Fibroblast of skin of left quadriceps (primary cell): Measurements from ENCODE around the gene TMEM80.
"Not testable (repeated sequence)": the region's sequence is repeated elsewhere in the genome, so short reads cannot be mapped to it uniquely, and the experiment has no call there.

ENCODE experiments used
- DNase-seq, 2 experiments: peaks; one replicate each; pipeline ENCODE4 v3.0.0-alpha.2; 2013; ENCODE audit warnings: low read depth in 2 of 2

TMEM80 gene

DNA sequence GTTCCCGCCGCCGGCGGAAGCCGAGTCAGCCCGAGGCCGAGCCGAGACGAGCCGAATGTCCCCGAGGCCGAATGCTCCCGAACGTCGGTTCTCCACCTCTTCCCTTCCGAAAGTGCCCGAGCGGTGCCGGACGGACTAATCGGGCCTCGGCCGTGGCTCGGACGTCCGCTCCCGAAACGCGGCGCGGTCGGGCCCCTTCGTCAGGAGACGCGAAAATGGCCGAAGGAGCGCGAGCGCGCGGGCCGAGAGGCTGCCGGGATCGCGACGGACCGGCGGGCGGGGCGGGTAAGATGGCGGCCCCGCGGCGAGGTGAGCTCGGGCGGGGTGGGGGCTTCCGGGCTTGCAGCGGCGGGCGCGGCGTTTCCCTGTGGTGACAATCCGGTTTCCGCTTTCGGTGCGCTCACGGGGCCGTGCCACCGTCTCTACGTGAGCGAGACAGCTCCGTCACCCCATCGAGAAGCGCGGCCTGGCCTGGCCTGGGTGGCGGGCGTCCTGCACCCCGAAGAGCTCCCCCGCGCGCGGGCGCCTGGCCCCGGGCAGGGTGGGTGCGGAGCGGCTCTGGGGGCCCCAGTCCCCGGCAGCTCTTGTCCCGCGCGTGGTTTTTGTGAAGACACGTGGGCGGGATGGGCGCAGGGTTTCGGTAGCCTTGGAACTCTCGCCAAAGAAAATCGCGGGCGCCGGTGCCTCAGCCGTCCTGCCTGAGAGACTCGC lies at the start of gene TMEM80:
Gene TMEM80, plus strand, starts transcription at position 279 of the 711 bp plus-strand sequence. Its CDS starts 12 bp downstream, at position 291.
- DNase-seq: peak; percentile 97

DNA sequence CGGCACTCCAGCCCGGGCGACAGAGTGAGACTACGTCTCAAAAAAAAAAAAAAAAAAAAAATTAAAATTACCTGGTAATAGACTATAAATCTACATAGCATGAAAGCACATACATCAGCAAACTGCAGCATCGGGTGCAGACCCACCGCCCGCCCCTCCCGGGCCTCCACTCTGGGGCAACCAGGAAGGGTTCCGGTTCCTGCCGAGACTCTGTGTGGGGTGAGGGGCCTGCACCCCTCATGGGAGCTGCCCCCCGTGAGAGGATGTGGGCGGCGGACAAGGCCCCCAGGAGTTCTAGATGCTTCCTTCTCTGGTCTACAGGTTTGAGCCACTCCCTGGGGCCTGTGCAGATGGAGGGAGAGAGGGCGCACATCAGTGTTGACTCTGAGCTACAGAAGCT lies 49.4 kb upstream of the TMEM80 start:
- DNase-seq: no peak

DNA sequence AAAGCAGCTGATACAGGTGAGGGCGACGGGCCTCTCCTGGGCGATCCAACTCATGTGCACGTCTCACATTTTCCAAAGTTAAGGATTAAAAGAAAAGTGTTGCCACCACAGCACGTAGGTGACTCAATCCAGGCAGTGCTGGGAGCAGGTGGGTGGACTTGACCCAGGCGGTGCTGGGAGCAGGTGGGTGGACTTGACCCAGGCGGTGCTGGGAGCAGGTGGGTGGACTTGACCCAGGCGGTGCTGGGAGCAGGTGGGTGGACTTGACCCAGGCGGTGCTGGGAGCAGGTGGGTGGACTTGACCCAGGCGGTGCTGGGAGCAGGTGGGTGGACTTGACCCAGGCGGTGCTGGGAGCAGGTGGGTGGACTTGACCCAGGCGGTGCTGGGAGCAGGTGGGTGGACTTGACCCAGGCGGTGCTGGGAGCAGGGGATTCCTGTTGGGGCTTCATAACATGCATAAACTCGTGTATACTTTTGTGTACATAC lies 47.9 kb upstream of the TMEM80 start:
- not testable (repeated sequence) for DNase-seq

DNA sequence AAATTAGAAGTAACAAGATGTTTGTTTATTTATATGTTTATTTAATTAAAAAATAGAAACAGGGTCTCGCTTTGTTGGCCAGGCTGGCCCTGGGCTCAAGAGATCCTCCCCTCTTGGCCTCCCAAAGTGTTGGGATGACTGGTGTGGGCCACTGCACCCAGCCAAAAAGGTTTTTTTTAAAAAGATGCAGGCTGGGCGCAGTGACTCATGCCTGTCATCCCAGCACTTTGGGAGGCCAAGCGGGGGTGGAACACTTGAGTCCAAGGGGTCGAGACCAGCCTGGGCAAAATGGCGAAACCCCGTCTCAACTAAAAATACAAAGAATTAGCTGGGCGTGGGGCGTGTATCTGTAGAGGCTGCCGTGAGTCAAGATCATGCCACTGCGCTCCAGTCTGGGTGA lies 45.1 kb upstream of the TMEM80 start:
- no peak for DNase-seq

DNA sequence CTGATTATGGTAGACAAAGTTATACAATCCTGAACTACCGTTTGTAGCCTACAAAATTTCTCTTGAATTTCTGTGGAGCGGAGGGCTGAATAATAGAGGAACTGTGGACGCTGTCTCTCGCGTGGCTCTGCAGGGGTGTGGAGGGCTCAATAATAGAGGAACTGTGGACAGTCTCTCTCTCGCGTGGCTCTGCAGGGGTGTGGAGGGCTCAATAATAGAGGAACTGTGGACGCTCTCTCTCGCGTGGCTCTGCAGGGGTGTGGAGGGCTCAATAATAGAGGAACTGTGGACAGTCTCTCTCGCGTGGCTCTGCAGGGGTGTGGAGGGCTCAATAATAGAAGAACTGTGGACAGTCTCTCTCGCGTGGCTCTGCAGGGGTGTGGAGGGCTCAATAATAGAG lies 42.5 kb upstream of the TMEM80 start:
- not testable (repeated sequence) for DNase-seq

DNA sequence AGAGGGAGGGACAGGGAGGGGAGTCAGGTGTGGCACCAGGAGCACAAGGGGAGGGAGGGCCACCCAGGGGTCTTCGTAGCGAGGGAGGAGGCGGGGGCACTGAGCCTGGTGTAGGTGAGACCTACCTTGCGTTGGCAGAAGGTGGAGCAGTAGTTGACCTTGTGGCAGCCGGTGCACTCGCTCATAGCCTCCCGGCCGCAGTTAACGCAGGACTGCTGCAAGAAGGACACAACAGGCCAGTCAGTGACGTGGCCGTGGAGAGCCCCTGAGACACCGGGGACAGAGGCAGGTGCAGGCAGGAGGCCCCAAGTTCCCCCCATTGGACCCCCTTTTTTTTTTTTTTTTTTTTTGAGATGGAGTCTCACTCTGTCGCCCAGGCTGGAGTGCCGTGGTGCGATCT lies 41.8 kb upstream of the TMEM80 start:
- no peak for DNase-seq

DNA sequence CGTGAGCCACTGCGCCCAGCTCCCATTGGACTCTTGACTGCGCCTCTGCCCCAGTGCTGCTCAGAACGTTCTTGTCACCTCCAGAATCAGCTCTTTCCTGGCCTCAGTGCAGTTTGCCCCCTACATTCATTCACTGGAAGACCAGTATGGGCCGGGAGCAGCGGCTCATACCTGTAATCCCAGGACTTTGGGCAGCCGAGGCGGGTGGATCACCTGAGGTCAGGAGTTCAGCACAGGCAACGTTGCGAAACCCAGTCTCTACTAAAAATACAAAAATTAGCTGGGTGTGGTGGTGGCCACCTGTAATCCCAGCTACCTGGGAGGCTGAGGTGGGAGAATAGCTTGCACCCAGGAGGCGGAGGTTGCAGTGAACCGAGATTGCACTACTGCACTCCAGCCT lies 41.2 kb upstream of the TMEM80 start:
- not testable (repeated sequence) for DNase-seq

DNA sequence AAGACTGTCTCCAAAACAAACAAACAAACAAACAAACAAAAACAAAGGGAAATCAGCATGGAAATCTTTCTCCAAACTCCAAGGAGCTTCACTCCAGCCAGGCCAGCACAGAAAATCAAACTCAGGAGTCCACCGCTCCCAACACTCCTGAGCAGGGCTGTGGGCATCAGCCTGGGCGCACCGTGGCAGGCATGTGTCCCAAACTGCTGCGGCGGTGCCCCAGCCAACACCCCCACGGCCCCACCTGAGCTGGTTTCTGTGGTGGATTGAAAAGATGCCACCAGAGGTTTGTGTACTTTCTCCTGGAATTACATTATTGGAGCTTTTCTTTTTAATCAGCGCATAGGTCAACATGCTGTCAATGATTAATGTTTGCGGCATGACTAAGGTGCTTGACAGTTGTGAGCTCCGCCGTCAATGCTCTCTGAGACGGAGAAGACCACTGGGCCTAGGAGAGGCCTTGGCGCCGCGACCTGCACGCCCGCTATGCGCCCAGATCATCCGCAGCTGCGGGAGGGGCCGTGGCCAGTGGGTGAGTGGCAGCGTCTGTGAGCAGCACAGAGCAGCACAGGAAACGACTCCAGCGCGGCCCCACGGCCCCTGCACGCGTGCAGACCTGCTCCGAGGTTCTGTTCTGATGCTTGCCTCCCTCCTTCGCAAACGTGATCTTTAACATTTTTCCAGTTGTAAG lies 40.4 kb upstream of the TMEM80 start:
- no peak for DNase-seq

DNA sequence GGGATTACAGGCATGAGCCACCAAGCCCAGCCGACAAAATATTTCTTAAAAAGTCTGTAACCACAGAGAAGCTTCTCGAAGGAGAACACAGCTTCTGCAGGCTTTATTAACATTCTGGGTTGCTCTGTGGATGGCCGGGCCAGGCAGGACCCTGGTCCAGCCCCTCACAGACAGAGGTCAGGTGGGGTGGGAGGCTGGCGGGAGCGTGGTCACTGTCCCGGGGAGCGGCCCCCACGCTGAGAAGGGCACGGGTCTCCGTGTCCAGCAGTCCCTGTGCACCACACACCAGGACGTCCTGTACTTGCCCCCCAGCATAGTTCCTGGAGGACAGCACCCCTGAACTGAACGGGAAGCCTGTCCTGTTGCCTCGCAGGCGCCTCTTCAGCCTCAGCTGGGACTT lies 39.2 kb upstream of the TMEM80 start:
- DNase-seq: no peak

DNA sequence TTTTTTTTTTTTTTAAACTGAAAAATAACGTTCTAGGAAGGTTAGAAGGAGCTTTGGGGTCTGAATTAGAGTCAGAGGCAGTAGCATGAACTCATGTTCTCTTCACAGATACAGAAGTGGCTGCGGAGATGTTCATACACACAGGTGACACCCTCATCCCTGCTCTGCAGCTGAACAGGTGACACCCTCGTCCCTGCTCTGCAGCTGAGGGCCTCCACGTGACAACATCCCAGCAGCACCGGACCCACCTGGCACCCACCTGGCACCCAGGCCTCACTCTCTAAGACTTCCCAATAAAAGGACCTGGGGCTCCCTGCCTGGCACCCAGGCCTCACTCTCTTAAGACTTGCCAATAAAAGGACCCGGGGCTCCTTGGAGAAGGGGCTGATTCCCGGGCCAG lies 38.8 kb upstream of the TMEM80 start:
- no peak for DNase-seq

DNA sequence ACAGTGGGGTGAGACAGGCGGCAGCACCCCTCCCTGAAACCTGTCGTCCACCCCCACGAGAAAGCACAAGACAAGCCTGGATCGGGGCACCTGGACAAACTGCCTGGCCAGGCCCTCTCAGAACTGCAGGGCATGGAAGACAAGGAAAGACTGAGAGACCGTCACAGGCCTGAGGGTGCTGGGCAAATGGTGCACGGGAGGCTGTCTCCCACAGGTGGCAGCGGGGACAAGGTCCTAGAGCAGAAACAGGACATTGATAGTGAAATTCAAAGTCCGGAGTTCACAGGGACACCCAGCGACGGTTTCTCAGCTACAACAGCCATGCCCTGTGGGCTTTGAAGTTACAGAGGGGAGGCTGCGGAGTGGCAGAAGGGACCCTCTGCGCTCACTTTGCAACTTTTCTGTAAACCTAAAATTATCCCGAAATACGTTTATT lies 37.9 kb upstream of the TMEM80 start:
- no peak for DNase-seq

DNA sequence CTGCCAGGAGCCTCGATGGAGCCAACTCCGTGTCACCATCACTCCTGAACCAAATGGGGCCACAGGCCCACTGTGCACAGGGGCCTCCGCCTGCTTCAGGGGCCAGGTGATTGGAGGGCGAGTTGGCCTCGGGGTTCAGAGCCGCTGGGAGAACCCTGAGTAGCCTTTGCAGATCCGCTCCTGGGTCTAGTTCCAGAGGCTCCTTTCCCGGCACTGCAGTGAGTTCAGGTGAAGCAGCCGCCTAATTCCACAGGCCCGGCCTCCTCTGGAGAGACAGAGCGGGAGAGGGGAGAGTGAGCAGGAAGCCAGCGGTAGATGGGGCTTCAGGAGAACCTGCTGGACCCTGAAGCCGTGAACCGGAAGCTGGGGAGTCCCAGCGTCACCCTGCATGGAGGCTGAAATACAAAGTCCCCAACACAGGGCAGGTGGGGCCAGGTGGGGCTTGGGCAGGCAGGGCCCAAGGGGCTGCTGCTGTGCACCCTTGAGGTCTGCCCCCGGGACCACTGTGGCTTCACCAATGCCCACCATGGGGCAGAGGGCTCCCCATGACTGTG lies 36.0 kb upstream of the TMEM80 start:
- DNase-seq: no peak

DNA sequence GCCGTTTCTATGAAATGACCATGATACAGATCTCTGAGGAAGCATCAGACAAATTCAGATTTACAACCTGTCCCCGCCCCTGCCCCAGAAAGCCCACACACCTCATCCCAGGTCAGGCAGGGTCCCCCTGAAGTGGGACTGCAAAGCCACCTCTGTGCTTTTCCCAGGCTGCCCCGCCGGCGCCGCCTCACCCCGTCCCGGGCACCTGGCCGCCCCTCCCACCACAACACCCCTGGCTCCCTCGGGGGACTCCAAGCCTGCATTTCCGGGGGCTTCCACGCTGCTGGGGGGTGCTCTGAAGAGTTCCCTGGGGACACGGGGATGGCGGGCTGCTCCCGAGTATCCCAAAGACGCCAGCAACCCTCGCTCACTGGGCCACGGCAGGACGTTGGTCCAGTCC lies 35.3 kb upstream of the TMEM80 start:
- no peak for DNase-seq

DNA sequence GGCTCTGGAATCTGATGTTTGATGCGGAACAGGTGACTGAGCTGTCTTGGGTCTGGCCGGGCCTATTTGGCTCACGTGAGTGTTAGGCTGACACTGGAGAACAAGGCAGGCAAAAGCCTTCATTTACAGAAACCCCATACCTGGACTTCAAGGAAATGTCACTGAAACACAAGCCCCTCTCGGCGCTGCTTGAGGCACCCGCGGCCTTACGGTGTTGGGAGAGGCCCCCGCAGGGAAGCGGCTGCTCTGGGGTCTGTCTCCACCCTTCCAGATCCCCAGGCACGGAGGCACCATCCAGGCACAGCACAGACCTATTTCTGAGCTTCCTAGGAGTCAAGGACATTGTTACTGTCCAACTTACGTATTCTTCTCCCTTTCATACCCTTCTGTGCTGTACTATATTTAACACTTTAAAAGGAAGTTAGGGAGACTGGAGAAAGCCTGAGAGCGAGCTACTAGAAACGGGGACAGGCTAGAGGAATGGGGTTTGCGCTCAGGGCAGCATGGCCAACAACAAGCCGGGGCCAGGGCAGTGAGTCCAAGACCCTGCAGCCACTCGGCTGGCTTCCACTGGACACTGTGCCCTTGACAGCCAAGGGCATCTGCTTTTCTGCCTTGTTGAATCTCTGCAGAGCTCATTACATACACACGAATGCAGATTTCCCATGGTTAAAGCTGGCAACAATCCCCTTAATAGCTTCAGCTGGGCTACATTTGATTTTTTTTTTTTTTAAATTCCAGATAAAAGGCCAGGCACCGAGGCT lies 34.8 kb upstream of the TMEM80 start:
- DNase-seq: no peak

DNA sequence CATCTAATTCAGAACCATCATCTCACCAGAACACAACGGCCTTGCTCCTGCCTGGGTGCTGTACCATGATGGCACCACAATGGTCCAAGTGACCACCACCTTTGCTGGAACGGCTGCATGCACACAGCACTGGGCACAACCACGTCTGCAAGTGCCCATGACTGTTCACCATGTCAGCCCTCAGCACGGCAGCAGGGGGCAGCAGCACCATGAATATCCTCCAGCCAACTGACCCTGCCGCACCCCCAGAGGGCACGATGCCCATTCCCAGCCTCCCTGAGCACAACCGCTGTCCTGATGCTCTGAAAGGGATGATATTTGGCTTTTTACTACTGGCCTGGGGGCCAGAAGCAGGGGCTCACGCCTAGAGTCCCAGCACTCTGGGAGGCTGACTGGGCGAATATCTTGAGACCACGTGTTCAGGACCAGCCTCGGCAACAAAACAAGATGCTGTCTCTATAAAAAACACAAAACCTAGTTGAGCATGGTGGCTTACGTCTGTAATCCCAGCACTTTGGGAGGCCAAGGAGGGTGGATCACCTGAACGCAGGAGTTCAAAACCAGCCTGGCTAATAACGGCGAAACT lies 32.8 kb upstream of the TMEM80 start:
- DNase-seq: no peak

DNA sequence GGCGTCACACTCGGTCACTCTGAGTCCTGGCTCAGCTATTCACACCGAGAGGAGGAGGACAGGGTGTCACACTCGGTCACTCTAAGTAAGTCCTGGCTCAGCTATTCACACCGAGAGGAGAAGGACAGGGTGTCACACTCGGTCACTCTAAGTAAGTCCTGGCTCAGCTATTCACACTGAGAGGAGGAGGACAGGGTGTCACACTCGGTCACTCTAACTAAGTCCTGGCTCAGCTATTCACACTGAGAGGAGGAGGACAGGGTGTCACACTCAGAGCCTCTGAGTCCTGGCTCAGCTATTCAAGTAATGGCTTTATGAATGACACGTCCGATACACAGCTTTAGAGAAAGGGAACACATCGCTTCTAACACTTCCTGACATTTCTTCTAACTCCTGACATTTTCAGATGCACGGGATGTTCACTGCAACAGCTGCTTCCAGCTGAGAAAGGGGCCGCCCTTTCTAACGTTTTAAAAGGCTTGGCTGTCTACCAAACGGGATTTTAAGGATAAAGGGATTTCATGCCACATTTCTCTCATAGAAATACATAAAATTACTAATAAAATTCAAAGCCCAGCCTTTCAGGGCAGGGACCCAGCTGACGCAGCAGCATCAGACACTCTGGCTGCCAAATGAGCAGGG lies 30.4 kb upstream of the TMEM80 start:
- no peak for DNase-seq

DNA sequence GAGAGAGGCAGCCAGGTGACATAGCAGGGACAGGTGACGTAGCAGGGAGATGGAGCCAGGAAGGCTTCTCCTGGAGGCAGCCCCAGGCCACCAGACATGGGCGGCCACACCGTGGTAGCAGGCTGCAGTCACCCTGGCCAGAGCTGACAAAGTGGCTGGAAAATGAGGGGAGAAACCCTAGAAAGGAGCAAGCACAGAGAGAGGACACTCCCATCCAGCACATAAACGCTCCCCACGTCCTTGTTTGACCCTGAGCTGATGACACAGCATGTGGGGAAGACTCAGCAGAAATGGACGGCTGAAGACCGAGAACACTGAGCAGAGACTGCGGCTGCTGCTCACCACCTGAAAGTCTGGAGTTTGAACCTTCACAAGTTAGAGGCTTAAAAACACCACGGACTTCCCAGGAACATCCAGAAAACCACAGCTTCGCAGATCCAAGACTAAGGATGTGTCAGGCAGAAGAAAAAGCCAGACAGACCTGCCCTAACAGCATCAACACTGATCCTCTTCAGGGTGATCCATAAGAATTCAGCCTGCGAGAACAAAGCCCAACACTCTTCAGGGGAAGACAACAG lies 29.8 kb upstream of the TMEM80 start:
- DNase-seq: peak in 1 of 2 experiments; percentile 14

DNA sequence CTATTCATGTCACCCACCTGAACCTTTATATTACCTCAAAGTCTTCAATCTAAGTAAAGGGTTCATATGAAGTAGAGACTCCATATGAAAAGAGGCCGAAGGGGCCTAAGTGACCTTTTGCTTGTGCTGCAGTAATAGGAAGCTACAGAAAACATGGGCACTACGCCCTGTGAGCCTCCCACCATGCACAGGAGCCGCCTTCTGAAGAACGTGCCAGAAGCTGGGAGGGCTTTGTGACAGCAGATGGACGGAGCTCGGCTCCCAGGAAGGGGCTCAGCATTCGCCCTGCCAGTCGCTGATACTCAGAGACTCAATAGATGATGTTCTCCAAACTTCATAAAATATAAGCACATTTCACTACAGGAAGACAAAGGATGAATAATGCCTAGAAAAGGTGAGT lies 21.8 kb upstream of the TMEM80 start:
- DNase-seq: no peak

DNA sequence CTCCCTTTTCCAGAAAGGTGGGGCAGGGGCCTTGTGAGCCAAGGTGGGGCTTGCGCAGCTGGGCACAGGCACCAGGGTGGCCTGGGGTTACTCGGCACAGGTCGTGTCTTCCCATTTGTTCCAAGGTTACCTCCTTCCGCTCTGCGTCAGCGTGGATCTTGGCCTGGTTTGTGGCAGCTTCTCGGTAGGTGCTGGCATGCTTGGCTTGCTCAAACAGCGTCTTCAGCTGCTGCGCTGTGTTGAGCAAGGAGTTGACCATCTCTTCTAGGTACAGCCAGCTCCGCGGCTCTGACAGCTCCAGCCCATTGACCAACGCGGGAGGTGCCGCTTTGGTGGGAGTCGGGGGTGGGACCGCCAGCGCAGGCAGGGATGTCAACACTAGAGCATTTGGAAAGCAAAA lies 21.2 kb upstream of the TMEM80 start:
- no peak for DNase-seq

DNA sequence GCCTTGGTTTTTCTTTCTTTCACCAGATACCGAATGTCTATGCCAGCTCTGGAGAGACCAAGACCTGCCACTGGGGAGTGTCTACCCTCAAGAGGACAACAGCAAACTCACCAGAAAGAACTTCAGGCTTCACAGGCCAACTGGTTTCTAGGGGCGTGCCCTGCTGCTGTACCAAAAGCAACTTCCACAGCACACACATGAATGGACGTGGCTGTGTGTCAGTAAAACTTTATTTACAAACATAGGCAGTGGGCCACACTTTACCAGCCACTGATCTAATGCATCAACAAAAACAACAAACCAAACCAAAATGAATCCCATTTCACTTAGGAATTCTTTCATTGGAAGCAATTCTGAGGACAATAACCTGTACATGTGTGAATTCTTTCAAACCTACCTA lies 17.3 kb upstream of the TMEM80 start:
- DNase-seq: no peak
